NOMO-1 treated with dmso at 0.1 percent for 144 hours (cell line): Measurements from ENCODE around the gene LHX5.

ENCODE experiments used
- DNase-seq: peaks from one replicate; lab custom pipeline; 2025; ENCODE audit not compliant: unreplicated experiment; lab: John Stamatoyannopoulos, UW

The LHX5 gene

DNA sequence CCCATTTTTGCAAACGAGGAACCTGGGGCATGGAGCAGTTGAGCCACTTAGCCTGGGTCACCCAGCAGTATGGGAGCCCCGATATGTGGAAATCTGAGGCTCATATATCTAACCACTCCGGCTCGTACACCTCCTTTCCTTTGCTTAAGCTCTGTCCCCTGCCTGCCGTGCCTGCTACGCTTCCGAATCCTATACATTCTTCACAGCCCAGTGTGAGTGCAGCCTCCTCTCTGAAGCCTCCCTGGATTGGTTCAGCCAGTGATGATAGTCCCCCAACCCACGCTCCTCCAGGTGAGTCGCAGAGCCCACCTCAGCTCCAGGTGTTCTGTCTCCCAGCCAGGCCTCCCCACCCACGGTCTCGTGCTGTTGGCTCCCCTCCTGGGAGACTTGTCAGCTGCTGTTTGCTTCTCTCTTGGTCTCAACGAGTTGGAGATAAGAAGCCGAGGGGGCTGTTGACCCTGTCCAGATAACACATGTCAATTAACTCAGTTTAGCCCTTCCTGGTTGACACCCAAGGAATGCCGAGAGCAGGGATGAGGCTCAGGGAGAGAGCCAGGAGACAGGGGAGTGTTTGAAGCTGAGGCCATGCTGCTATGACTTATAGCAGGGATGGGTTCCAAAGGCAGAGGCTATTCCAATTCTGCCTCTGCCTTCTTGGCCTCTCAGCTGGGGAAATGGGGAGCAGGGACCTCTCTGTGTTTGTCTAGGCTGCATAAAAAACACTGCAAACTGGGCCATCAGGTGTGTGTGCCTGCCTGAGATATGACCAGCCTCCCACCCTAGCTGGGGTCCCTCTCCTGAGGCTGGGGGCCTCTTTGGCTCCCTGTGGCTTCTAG lies 30.5 kb downstream of the LHX5 start:
- DNase-seq = no peak

DNA sequence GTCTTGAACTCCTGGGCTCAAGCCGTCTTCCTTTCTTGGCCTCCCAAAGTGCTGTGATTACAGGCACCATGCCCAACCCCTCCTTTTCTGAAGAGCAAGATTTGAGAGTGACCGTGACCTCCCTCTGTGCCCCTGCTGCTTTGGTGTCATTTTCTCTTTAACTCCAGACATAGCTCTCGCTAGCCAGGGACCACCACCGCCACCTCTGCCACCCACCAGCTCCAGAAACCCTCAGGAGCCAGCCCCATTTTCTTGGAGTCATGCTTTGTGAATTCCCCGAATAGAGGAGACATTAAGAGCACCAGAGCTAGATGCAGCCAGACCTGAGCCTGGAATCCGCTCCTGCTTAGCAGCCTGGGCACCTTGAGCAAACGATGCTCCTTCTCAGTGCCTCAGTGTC lies 31.3 kb downstream of the LHX5 start:
- DNase-seq = no peak

DNA sequence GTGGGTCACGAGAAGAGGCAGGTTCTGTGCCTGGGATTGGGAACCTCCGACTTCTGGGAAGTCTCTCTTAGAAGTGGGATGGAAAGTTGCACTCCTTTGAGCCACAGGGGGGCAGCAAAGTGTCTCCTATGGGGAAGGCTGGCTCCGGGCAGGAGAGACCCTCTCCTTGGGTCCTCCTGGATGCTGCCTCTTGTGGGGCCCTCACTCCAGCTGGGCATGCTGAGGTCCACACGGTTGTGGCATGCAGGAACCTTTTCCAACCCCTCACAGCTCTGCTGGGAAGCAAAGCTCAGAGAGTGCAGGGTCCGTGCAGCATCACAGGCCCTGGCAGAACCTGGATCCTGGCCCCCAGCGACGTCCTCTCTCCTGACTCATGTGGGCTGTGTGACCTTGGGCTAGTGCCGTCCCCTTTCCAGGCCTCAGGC lies 32.1 kb downstream of the LHX5 start:
- no peak for DNase-seq

DNA sequence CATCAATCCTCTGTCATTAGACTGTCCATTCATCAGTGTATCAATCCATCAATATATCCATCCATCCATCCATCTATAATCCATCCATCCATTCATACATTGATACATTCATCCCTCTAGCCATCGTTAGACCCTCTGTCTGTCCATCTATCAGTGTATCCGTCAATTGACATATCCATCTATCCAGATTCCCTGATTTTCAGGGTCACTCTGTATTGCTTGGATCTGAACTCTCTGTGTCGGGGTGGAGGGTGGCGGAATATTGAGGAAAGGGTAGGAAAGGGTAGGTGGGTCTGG lies 32.4 kb downstream of the LHX5 start:
- DNase-seq = no peak

DNA sequence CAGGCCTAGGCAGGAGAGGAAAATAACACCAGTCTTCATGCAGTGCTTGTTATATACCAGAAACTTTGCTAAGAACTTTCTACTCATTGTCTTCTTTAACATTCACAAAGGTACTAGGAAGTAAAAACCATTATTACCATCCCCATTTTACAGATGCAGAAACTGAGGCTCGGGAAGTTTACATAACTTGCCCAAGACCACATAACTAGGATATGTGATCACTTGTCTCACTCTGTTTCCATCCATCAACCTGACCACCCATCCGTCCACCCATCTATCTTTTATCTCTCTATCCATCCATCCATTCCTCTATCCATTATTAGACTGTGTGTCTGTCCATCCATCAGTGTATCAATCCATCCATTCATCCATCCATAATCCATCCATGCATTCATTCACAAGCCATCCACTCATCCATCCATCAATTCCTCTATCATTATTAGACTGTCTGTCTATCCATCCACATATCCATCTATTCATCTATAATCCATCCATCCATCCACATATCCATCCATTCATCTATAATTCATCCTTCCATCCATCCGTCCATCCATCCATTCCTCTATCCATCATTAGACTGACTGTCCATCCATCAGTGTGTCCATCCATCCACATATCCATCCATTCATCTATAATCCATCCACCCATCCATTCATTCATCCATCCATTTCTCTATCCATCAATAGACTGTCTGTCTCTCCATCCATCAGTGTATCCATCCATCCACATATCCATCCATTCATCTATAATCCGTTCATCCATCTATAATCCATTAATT lies 33.0 kb downstream of the LHX5 start:
- DNase-seq = no peak

DNA sequence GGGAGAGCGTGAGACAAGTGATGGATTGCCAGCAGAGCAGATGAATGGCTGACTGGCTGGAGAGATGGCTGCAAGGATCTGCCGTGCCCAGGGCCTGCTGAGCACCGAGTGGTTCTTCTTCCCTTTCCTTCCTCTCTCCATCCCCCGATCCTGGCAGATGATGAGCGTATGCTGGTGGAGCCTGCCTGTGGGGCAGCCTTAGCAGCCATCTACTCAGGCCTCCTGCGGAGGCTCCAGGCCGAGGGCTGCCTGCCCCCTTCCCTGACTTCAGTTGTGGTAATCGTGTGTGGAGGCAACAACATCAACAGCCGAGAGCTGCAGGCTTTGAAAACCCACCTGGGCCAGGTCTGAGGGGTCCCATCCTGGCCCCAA lies 34.0 kb downstream of the LHX5 start:
- DNase-seq = no peak

DNA sequence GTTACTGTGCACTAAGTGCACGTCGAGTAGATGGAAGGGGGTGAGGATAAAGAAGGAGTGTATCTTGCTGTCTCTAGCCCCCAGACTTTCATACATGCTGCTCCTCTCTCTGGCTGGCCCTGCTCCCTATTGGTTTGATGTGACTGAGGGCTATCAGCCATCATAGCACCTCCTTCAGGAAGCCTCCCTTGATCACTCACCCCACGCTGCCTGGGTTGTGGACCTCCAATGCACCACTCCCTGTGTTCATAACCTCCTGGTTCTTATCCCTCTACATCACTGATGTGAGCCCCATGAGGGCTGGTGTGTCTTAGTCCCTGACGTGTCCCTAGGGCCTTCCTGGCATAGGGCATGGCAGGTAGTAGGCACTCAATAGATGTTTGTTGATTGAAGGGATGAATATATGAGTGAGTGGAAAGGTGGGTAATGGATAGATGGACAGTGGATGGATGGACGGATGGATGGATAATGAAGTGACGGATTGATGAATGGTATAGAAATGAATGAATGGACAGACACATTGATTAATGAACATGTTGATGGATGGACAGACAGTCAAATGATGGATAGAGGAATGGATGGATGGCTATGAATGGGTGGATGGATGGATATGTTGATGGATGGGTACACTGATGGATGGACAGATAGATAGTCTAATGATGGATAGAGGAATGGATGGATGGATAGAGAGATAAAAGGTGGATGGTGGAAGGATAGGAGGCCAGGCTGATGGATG lies 34.5 kb downstream of the LHX5 start:
- no peak for DNase-seq

DNA sequence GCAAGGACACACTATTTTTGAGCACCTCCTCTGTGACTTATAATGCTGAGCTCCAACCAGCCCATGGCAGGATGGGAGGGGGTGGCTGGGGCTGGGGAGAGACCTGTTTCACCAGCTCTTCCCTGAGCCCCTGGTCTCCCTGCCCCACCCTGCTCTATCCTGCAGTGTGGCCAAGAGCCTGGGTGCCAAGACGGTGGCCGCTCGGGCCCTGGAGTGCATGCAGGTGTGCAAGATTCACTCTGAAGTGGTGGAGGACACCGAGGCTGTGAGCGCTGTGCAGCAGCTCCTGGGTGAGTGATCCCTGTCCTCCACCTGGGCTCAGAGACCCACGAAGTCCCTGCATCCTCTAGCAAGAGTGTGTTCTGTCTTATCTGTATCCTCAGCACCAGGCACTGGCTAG lies 35.1 kb downstream of the LHX5 start:
- no peak for DNase-seq

DNA sequence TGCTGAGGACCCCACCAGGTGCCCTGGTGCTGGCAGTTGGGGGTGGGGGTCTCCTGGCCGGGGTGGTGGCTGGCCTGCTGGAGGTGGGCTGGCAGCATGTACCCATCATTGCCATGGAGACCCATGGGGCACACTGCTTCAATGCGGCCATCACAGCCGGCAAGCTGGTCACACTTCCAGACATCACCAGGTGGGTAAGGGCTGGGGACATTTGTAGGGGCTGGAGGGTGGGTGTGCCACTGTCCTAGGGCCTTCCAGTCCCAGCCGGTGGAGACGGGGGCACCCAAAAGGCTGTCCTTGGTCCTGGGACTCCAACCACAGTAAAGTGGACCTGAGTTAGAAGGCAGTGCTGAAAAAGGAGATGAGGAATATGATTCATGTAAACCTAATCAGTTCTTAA lies 36.3 kb downstream of the LHX5 start:
- DNase-seq = no peak

DNA sequence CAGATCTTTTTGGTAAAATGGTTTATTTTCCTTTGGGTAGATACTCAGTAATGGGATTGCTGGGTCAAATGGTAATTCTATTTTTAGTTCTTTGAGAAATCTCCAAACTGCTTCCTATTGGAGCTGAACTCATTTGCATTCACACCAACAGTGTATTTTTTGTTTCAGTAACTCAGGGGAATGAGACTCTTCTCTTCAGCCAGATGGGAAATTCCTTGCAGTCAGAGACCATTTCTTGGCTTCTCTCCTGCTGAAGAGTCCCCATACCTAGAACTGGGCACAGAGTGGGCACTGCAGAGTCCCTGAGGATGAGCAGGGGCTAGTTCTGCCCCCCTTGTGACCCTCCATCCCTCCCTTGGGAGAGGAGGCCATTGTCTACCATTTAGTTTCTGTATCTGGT lies 38.7 kb downstream of the LHX5 start:
- DNase-seq = no peak

DNA sequence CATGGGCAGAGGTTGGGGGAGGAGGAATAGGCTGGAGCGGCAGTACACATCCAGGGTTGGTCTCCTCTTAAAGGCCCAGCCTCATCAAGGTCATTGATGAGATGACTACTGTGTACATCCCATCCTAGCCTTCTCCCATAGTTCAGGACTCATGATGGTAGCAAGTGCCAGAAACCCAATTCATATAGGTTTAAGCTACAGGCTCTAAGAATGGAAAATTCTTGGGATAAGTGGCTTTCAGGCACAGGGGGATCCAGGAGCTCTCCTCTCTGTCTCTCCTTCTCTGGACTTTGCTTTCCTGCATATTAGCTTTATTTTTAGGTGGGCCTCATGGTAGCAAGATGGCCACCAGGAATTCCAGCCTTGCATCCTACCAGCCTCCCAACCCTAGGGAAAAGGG lies 43.2 kb downstream of the LHX5 start:
- no peak for DNase-seq

DNA sequence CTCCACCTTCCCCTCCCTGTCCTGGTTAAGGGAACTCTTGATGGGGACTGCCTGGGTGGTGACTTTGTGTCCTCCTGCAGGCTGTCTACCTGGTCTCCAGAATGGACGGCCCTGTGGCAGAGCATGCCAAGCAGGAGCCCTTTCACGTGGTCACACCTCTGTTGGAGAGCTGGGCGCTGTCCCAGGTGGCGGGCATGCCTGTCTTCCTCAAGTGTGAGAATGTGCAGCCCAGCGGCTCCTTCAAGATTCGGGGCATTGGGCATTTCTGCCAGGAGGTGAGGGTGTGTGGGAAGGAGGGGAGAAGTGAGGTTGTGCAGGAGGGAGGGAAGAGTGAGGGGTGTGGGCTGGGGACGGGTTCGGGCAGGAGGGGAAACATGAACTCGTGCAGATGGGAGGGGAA lies 43.8 kb downstream of the LHX5 start:
- DNase-seq = no peak

DNA sequence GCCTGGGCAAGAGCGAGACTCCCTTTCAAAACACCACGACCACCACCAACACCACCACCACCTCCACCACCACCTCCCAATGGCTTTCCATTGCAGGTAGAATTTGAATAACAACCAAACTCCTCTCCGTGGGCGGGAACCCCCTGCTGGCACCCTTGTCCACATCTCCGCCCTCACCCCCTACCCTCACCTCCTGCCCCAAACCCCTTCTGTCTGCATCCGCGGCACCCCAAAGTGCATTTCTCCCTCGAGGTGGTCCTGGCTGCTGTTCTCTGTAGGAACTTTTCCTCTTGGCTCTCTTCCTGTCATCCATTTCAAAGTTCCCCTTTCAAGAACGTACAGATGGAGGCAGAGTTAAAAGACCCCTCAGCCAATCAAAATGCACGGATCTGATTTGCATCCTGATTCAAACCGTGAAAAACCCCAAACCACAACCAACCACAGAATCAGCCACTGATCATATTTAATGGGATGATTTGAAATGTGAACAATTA lies 45.7 kb downstream of the LHX5 start:
- no peak for DNase-seq

DNA sequence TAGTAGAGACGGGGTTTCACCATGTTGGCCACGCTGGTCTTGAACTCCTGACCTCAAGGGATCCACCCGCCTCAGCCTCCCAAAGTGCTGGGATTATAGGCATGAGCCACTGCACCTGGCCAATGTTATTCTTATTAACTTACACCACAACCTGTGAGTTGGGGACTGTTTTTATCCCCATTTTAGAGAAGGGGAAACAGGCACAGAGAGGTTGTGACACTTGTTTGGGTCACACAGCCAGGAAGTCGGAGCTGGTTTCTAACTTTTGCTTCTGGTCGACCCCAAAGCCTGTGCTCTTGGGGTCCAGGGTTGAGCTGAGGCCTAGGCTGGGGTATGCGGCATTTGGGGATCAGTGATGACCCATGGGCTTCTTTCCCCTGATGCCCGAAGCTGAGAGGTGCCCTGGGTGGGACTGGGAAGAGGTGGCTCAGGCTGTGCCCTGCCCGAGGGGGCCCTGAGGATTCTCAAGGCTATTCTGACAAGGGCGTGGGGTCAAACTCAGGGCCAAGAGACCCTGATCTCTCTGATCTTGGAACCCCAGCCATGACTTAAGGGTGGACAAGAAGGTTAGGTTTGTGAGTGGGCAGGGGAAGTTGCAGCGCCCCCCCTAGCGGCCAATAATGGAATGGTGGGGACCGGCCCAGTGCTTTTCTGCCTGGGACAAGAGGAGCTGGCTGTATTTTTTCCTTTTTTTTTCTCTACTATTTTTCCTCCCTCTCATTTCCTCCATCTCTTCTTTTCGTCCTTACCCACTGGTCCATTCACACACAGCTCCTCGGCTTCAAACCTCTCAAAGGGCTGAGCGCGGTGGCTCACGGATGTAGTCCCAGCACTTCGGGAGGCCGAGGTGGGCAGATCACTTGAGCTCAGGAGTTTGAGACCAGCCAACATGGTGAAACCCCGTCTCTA lies 46.5 kb downstream of the LHX5 start:
- DNase-seq = peak; percentile 27

DNA sequence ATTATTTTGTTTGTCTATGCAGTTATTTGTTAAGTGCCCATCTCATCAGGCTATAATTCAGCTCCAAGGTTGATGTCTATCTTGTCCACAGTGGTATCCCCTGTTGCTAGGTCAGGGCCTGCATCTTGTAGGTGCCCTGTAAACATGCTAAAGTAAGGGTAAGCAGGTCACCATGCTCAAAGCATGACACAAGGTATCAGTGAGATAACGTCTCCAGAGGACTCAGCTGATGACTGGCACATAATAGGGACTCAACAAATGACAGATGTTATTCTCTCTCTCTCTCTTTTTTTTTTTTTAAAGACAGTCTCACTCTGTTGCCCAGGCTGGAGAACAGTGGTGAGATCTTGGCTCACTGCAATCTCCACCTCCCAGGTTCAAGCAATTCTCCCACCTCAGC lies 47.2 kb downstream of the LHX5 start:
- DNase-seq = no peak

DNA sequence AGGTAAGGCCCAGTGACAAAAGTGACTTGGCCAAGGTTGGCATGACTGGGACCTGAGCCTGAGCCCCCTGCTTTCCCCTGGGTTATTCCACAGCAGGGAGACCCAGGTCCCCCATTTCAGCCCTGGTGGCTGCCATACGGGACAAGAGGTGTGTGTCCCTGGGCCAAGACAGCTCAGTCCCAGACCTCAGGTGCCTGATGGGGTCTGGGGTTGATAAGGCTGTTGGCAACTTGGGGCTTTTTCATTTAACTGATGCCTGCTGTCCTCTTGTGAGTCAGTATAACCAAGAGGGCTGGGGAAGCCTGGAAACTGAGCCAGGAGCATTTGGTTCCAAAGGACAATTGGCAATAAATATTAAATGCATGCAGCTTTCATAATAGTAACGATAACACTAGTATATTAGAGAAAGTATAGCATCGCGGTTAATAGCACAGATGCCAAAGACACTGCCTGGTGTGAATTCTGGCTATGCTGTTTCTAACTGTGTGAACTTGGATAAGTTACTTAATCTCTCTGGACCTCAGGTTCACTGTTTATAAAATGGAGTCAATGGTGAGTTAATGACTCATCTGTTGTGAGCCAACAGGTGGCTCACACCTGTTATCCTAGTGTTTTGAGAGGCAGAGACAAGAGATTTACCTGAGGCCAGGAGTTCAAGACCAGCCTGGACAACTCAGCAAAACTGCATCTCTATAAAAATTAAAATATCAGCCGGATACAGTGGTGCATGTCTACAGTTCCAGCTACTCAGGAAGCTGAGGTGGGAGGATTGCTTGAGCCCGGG lies 48.6 kb downstream of the LHX5 start:
- no peak for DNase-seq

DNA sequence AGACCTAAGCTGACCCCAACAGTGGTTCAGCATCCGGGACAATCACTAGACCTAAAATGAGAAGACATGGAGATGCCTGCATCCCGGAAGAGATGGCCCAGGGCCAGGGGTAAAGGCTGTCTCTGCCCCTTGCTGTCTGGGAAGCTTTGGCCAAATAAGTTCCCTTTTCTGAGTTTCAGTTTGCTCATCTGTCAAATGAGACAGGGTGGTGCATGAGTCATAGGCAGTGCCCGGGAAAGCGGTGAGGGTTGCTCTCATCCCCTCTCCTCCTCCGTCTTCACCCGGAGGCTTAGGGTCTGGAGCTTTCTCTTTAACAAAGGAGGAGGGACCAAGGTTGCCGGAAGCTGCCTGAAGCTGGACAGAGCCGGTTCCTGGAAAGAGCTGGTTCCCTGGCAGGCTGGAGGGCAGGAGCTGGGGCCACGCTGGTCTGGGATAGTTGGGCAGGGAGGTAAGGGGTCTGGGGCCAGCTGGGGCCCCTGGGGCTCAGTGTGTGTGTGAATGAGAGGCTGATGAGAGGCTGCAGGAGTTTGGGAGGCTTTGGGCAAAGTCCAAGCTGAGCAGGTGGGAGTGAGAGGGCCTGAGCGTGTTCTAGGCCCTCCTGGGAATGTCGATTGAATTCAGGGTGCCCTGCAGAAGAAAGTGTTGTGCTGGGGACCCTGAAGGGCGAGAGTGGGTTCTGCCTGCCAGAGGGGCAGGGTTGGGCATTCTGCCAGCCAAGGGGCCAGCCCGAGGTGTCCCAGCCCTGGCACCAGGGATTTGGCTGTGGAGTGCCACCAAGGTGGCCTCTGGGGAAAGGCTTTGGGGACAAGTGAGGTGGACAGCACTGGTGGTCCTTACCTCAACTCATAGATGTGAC lies 49.4 kb downstream of the LHX5 start, which contains the start of gene SDSL:
Gene SDSL (plus strand): TSS at position 351 of the 856 bp plus-strand sequence. CDS start 5,603 bp downstream, outside the sequence.
- peak; percentile 98 for DNase-seq

DNA sequence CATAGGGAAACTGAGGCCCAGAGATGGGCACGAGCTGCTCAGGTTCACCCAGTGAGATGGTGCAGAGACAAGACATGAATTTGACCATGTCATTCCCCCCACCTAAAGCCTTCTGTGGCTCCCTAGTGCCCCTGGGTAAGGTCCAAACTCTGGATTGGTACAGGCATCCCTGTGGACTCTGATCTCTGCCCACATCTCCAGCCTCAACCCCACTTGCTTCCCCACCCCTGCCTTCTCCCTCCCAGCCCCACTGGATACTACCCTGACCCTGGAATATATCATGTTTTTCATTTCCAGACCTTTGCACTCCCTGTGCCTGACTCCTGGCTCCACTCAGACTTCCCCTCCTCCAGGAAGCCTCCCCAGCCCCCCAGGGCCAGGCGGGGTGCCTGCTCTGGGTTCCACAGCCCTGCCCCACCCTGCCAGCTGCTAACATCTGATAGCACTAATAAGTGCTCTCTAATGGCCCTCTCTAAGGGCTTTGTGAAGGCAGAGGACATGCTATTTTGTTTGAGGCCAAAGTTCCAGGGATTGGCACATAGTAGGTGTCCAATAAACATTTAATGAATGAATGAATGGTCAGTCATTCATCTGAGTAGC lies 50.6 kb downstream of the LHX5 start:
- DNase-seq = no peak
